ENCODE results near the gene TIMP2. TPM values are rescaled to one million over a fixed set of nuclear protein-coding genes. Genes with fewer than 3 reads are reported as not detected.

The TIMP2 gene
- total RNA-seq, 1 experiment from 2014 or later: 29.0 TPM

DNA sequence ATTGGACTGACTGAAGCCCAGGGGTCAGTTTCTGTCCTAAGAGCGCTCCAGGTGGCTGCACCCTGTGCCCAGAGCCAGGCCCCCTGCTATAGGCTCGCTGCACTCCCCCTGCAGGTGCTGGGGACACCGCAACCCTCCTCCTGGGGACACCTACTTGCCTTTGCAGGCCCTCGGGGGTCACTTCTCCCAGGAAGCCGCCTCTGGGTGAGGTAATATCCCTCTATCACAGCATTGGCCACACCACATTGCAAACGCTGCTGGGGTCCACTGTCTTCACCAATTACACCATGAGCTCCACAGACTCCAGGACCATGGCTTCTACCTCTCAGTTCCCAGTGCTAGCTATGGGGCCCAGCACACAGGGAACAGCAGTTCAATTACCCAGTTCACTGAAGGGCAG is 99.5 kb downstream of the TIMP2 start:
- Mint-ChIP-seq H3K4me1 (no peaks in the 10 kb centered on the region), H3K27me3 (ENCODE audit: low read depth) (no peaks in the 10 kb centered on the region), H3K4me3 (no peak overlapping the region), H3K9me3 (no peaks in the 10 kb centered on the region), H3K36me3 (ENCODE audit: insufficient read depth in 1 of 3, low read depth in 3 of 3) (peaks cover 66 to 94% (median 91%) of the 10 kb centered on the region in 3 experiments), H3K27ac (peak overlapping the region in 2 of 3 experiments; percentile 61 to 77; a peak in 3 of 7 replicates)
- H2BK12ac ChIP-seq (ENCODE audit: insufficient read length, low read depth, low read length): no peak overlapping the region
- H3T11ph ChIP-seq (ENCODE audit: low read length): no peak overlapping the region
- H3K18ac ChIP-seq (ENCODE audit: insufficient read length, low read depth, low read length): no peak overlapping the region
- peaks cover 6% of the 10 kb centered on the region for H3K79me1 ChIP-seq (ENCODE audit: insufficient read depth, low read depth, low read length, poor library complexity, severe bottlenecking)
- no peak overlapping the region for H3K23ac ChIP-seq (ENCODE audit: insufficient read length, low read depth, low read length)
- H2BK120ac ChIP-seq (ENCODE audit: low read depth, low read length, poor library complexity, severe bottlenecking): no peak overlapping the region
- H3K9ac ChIP-seq (ENCODE audit: extremely low read depth, insufficient read length, low read length): no peak overlapping the region
- TF ChIP-seq, protein P1, sequence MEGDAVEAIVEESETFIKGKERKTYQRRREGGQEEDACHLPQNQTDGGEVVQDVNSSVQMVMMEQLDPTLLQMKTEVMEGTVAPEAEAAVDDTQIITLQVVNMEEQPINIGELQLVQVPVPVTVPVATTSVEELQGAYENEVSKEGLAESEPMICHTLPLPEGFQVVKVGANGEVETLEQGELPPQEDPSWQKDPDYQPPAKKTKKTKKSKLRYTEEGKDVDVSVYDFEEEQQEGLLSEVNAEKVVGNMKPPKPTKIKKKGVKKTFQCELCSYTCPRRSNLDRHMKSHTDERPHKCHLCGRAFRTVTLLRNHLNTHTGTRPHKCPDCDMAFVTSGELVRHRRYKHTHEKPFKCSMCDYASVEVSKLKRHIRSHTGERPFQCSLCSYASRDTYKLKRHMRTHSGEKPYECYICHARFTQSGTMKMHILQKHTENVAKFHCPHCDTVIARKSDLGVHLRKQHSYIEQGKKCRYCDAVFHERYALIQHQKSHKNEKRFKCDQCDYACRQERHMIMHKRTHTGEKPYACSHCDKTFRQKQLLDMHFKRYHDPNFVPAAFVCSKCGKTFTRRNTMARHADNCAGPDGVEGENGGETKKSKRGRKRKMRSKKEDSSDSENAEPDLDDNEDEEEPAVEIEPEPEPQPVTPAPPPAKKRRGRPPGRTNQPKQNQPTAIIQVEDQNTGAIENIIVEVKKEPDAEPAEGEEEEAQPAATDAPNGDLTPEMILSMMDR (conservative IDR thresholded peaks at IDR 0.05): no peak
- H3K23me2 ChIP-seq (ENCODE audit: insufficient read length, low read depth, low read length, poor library complexity, severe bottlenecking): no peaks in the 10 kb centered on the region
- H2AFZ ChIP-seq (ENCODE audit: low read length): no peak overlapping the region
- H3K56ac ChIP-seq (ENCODE audit: insufficient read length, low read depth, low read length): no peak overlapping the region
- H2BK15ac ChIP-seq (ENCODE audit: low read depth, low read length): no peak overlapping the region
- H4K20me1 ChIP-seq (ENCODE audit: control insufficient read depth, insufficient read depth, insufficient read length): no peaks in the 10 kb centered on the region
- WGBS (ENCODE audit: extremely low coverage, insufficient read length, low lambda C conversion rate): no CpG with 5 or more reads among the region's 6 CpGs
- H2BK20ac ChIP-seq (ENCODE audit: low read depth, low read length, poor library complexity, severe bottlenecking): no peak overlapping the region
- H3K9me3 ChIP-seq (ENCODE audit: control insufficient read depth, low read depth, low read length): no peaks in the 10 kb centered on the region
- no peaks in the 10 kb centered on the region for H3K27me3 ChIP-seq (ENCODE audit: insufficient read depth, low read length)
- H2AK5ac ChIP-seq (ENCODE audit: insufficient read length, low read length): no peak overlapping the region
- no peak overlapping the region for H4K8ac ChIP-seq (replicated peaks; ENCODE audit: insufficient read length, low read depth, low read length)
- H3K4me2 ChIP-seq (ENCODE audit: insufficient read depth, insufficient read length, low read length): no peak overlapping the region
- no peak overlapping the region for H3K4ac ChIP-seq (ENCODE audit: low read depth, low read length)
- H3K14ac ChIP-seq (ENCODE audit: insufficient read depth, low read length): no peak overlapping the region; the same call in 1 of the 2 replicates
- H3K79me2 ChIP-seq (ENCODE audit: insufficient read depth, low read length): peaks cover 3% of the 10 kb centered on the region; the same call in 1 of the 2 replicates
- no peak overlapping the region for H2BK5ac ChIP-seq (ENCODE audit: insufficient read length, low read length)
- H4K91ac ChIP-seq (ENCODE audit: insufficient read length, low read depth, low read length): no peak overlapping the region
- no peak overlapping the region for H3K27ac ChIP-seq (ENCODE audit: insufficient read length, low read depth, low read length)
- no peaks in the 10 kb centered on the region for H3K4me1 ChIP-seq (ENCODE audit: insufficient read depth, low read length)
- no peak overlapping the region for H4K5ac ChIP-seq (ENCODE audit: insufficient read length, low read depth, low read length)
- no peak for DNase-seq

Measured in H9 (cell line).